GM19035 (cell line): ENCODE measurements around the gene STAM2.
"Not testable (repeated sequence)": the region's sequence is repeated elsewhere in the genome, so short reads cannot be mapped to it uniquely, and the experiment has no call there.

Experiments
- ATAC-seq: cut with Tn5 transposase; IDR thresholded peaks from one replicate; pipeline ENCODE4 v1.9.1; 2021; ENCODE audit not compliant: unreplicated experiment

Gene STAM2

GRCh38 chr2:152114366-152114765, 61.2 kb downstream of the STAM2 start:
- ATAC-seq: no peak

GRCh38 chr2:152107140-152107539, 68.4 kb downstream of the STAM2 start:
- ATAC-seq: not testable (repeated sequence)

GRCh38 chr2:152106464-152106863, 69.1 kb downstream of the STAM2 start:
- ATAC-seq: no peak

- no peak for ATAC-seq
These were observed 72.3 kb downstream of the STAM2 start for GRCh38 chr2:152103271-152103670.

GRCh38 chr2:152100961-152101360, 74.6 kb downstream of the STAM2 start:
- ATAC-seq: no peak

GRCh38 chr2:152099367-152100050, 76.1 kb downstream of the STAM2 start:
- no peak for ATAC-seq

- ATAC-seq: no peak
These were observed 76.8 kb downstream of the STAM2 start, which contains the start of gene CACNB4 for GRCh38 chr2:152098496-152099366. Gene CACNB4 (minus strand): TSS chr2:152099044.

- no peak for ATAC-seq
These were observed 77.6 kb downstream of the STAM2 start for GRCh38 chr2:152097801-152098495.

GRCh38 chr2:152097290-152097800, 78.2 kb downstream of the STAM2 start:
- ATAC-seq: no peak

- no peak for ATAC-seq
These were observed 80.4 kb downstream of the STAM2 start for GRCh38 chr2:152095146-152095545.

- no peak for ATAC-seq
These were observed 81.5 kb downstream of the STAM2 start for GRCh38 chr2:152094014-152094413.

GRCh38 chr2:152093464-152093863, 82.1 kb downstream of the STAM2 start:
- no peak for ATAC-seq

GRCh38 chr2:152092095-152092494, 83.5 kb downstream of the STAM2 start:
- ATAC-seq: no peak

- not testable (repeated sequence) for ATAC-seq
These were observed 84.8 kb downstream of the STAM2 start for GRCh38 chr2:152090726-152091125.

GRCh38 chr2:152089238-152089637, 86.3 kb downstream of the STAM2 start:
- ATAC-seq: no peak

- ATAC-seq: no peak
These were observed 87.6 kb downstream of the STAM2 start for GRCh38 chr2:152088006-152088405.

- ATAC-seq: no peak
These were observed 89.3 kb downstream of the STAM2 start for GRCh38 chr2:152086231-152086630.

- ATAC-seq: no peak
These were observed 91.5 kb downstream of the STAM2 start for GRCh38 chr2:152084076-152084475.

GRCh38 chr2:152083202-152083875, 92.2 kb downstream of the STAM2 start:
- no peak for ATAC-seq

GRCh38 chr2:152078662-152079061, 96.9 kb downstream of the STAM2 start:
- ATAC-seq: peak; percentile 75

- ATAC-seq: no peak
These were observed 97.5 kb downstream of the STAM2 start for GRCh38 chr2:152078023-152078422.
